D721Med (cell line): ENCODE data around the gene TBC1D1.

Experiments
- DNase-seq: peaks from one replicate; pipeline ENCODE4 v3.0.0; 2011; ENCODE audit warnings: low spot score; ENCODE audit not compliant: insufficient read length
- FAIRE-seq: peaks from 2 replicates; lab custom pipeline; 2011; peaks lifted over from hg19 to GRCh38; lab: Jason Lieb, UNC
- CTCF ChIP-seq: IDR thresholded peaks from 2 replicates; pipeline ENCODE4 v1.5.1; 2012; ENCODE audit warnings: mild to moderate bottlenecking, control low read depth; ENCODE audit not compliant: insufficient read depth; ENCODE audit errors: missing control alignments

Gene TBC1D1

GRCh38 chr4:38145741-38146140, 254.9 kb downstream of the TBC1D1 start:
- no peak for TF ChIP-seq CTCF
- FAIRE-seq, result no peak
- DNase-seq, result no peak

GRCh38 chr4:38146383-38146782, 255.5 kb downstream of the TBC1D1 start:
- FAIRE-seq, result no peak
- TF ChIP-seq CTCF, result no peak
- DNase-seq, result no peak

- TF ChIP-seq CTCF, result no peak
- no peak for DNase-seq
- FAIRE-seq, result no peak
These were observed 258.6 kb downstream of the TBC1D1 start for GRCh38 chr4:38149472-38149996.

GRCh38 chr4:38149997-38150671, 259.2 kb downstream of the TBC1D1 start:
- FAIRE-seq, result no peak
- TF ChIP-seq CTCF, result no peak
- DNase-seq, result no peak

GRCh38 chr4:38150766-38151165, 259.9 kb downstream of the TBC1D1 start:
- DNase-seq (no peak), FAIRE-seq (no peak)
- no peak for TF ChIP-seq CTCF

- FAIRE-seq (no peak), DNase-seq (no peak)
- no peak for TF ChIP-seq CTCF
These were observed 261.0 kb downstream of the TBC1D1 start for GRCh38 chr4:38151873-38152272.

- TF ChIP-seq CTCF, result no peak
- FAIRE-seq (no peak), DNase-seq (no peak)
These were observed 261.4 kb downstream of the TBC1D1 start for GRCh38 chr4:38152305-38152704.
